ENCODE results near the gene WBP1.
"Not testable (repeated sequence)": the region's sequence is repeated elsewhere in the genome, so short reads cannot be mapped to it uniquely, and the experiment has no call there.

Gene WBP1

DNA sequence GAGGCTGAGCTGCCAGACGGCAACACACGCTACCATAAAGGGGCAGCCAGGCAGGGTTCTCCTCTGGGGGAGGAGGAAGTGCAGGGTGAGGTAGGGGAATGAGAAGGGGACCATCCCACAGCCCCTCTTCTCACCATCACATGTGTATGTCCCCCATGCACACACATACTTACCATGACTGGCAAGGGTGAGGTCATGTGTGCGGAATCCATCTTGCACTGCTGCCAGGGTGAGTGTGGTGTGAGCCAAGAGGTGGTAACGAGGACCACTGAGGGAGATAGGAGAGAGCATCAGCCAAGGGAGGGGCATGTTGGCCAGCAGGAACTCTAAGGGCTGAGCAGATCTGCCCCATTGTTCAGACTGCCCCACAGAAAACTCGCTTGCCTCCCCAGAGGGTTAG lies 29.6 kb upstream of the WBP1 start:
- DNase-seq, result no peak

DNA sequence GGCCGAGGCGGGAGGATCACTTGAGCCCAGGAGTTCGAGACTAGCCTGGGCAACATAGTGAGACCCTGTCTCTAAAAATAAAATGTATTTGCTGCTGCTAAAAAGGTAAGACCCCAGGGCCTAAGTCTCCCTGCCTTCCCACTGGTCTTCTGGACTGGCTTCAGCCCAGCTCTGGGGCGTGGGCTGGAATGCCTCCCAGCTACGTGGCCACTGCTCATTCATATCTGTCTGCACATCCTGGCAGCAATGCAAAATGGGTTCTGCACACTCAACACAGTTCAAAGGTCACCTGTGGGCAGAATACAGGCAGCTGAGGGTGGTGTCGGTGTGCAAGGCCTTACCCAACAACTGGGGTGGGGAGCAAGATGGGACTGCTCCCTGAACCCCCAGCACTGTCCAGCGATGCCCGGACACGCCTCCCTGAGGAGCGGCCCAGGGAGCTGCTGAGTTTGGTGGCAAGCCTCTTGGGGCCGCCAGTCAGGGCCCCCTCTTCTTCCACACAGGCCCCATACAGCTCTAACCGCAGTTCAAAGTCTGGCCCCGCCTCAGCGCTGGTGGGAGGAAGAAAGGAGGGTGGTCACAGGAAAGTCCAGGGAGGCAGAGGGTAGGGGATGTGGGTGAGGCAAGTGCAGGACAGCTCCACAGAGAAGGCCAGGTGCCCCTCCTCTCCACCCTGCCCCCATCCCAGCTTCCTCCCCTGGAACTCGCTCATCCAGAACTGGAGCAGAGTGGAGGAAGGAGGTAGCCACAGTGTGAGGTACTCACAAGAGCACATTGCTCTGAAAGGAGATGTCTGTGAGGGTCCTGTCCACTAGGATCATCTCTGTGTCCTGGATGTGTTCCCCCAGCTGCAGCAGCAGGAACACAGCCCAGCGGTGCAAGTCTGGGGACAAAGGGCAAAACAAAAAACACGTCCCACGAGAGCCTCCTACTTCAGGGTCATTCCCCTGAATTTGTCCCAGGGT lies 28.5 kb upstream of the WBP1 start:
- DNase-seq, result no peak

DNA sequence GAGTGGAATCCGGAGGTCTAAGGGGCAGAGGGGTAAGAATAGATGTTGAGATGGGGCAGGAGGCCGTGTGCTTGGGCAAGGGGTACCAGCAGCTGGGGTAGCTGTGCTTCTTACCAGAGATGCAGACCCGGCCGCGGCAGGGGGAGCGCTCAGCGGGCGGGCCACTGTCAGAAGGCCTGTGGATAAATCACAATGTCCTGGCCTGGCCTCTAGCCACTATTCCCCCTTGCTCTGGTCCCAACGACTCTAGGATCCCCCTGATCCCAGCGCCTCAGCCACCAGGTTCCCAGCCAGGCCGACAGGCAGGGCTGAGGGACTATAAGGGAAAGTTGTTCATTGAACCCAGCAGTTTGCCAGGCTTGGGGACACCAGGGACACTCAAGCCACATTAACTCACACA lies 27.7 kb upstream of the WBP1 start:
- DNase-seq, result no peak

DNA sequence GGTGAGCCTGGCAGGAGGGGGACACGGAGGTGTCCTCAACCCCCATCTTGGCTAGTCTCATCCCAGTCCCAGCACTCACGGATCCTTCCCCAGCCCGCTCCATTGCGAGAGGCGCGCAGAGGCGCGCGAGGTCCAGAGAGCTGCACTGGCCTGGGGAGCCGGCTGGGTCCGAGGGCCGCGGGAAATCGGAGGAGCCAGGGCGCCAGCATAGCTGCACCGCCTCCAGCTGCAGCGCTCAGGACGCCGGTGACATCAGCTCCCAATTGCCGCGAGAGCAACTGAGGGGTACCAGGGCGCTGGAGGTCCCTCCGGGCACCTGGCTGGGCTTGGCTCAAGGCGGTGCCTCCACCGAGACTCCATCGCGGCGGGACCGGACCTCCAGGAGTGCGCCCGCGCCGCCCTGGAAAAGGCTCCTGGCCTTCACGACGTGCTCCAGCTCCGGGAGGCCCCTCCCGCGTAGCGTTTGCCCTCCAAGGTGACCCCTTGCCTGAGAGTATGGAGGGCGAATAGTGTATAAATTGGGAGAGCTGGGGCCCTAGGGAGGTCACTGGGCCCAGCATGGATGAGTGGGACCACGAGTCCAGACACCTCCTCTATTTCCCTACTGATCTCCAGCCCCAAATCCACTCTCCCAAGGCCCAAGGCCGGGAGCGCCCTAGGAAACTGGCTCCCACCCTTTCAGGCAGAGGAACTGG lies 22.0 kb upstream of the WBP1 start:
- no peak for DNase-seq

DNA sequence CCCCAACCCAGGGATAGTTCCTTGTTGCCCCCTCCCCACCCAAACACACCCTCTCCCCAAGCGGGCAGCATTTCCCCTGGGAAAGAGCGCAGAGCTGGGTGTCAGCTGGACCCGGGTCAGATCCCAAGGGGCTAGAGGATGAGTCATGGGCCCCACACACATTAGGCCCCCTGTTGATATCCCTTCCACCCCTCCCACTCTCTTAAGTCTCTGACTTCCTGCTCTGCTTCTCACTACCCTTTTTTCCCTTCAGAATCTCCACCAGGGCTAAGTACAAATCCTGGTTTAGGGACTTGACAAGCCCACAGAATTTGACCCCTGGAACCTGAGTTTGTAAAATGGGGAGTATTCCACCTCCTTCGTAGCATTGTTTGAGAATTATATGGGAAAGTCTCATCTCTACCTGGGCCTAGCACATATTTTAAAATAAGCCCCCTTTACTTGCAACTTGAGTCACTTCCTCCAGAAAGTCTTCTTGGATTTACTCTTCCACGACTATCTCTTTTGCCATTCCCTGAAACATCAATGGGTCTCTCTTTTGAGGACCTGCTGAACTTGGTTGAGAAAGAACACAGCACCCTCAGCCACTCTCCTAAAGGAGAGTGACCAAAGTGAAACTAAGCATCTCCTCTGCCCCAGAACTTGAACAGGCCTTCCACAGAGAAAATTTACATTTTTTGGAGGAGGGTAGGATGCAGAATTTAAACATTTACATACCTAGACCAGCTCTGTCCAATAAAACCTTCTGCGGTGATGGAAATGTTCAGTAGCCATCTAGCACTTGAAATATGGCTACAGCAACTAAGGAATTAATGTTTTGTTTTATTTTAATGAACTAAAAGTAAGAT lies 21.2 kb upstream of the WBP1 start:
- DNase-seq, result peak; percentile 86

DNA sequence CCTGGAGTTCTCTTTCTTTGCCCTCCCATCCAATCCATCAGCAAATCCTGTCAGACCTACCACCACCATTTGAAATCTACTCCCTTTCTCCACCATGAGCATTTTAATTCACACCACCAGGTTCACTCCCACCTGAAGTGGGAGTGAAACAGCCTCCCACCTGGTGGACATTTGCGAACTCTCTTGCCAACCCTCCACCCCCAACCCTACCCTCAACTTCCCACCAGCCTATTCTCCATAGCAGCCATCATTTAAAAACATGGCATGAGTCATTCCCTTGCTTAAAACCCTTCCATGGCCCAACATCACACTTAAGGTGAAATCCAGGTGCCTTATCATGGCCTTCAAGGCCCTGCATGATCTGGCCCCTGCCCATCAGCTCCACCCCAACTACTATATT lies 20.0 kb upstream of the WBP1 start:
- DNase-seq, result no peak

DNA sequence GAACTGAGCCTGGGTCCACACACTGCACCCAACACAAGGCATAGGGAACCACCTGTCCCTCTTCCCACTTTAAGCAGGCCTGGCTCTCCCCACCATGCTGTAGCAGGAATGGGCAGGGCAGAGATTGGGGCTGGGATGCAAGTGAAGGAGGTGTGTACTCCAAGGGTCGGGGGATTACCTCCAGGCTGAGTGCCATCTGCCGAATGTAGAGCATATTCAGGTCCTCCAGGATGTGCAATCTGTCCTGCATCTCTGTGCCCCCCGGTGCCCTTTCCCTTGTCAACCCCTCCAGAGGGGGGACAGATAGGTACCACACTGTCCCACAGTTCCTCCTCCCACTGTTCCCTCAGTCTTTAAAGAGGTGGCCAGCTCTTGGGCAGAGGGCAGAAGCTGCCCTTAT lies 18.9 kb upstream of the WBP1 start:
- no peak for DNase-seq

DNA sequence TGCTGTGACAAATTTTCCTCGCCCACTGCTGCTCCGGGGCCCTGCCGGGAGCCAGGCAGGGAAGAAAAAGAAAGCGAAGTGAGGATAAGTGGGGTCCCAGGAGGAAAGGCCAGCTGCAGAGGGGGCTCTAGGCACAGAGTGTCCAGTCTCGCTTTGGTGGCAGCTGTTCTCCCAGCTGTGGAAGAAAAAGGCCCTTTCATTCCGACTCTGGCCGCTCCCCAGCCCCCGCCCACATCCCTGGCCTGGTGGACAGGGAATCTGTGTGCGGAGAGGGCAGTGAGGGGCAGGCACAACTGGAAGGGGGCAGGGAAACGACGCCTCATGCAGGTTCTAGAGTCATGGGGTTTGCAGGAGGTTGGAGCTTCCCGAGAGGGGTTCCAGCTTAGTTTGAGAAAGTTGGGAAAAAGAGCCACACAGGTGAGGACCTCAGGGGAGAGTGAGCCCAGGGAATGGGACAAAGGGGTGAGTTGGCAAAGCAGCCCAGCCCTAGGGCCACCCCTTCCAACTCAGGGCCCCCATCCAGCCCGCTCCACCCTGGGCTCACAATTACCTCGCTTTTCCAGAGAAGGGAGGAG lies 18.3 kb upstream of the WBP1 start:
- DNase-seq, result no peak

DNA sequence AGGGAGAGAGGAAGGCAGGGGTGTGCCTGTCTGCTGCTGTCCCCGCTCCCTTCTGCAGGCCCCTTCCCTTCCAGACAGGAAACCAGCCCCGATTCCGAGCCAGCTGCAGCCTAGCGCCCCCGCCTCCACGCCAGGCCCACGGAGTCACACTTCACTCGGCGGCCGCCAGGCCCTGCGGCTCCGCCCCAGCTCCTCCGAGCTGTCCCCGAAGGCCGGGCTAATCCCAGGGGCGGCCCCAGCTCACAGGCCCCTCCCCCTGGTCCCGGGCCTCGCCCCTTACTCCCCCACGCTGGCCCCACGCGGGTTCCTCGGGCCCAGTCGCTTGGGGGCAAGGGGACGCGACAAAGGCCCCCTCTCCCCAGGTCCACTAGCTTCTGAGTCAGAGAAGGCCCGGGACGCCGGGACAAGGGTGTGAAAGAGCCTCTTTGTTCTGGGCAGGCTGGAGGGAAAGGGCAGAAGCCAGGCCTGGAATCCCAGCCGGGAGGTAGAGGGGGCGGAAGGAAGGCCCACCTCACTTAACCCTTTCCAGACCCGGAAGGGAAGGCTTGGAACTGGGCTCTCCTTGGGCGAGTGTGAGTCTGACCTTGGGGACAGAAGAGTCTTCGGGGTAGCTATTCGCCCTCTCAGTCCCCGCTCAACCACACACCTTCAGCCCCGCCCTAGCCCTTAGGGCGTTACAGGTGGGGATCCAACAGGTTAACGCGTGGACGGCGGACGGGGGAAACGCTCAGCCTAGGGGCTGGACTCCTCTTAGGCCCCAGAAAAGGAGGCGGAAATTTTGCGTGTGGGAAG lies 17.7 kb upstream of the WBP1 start:
- DNase-seq, result peak; percentile 72

DNA sequence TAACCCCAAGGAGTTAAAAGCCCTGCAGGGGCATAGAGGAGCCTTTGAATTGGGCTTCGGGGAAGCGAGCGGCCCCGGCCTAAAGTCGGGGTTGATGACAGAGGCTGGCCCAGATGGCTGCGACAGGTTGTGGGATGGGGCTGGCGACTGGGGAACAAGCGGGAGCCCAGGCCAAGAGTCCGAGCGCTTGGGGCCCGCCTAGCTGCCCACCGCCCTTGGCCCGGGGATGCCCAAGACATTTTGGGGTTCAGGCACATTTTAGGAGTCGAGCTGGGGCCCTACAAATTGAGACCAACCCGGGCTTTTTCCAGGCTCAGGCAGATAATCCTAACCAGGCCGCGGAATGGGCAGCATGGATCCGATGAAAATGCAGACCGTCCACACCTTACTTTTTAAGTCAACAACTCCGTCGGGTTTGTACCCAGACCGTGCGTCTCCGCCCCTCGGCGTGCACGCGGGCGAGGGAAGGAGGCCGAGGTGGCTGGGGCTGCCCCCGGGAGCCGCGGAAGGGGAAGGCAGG lies 17.0 kb upstream of the WBP1 start:
- no peak for DNase-seq

DNA sequence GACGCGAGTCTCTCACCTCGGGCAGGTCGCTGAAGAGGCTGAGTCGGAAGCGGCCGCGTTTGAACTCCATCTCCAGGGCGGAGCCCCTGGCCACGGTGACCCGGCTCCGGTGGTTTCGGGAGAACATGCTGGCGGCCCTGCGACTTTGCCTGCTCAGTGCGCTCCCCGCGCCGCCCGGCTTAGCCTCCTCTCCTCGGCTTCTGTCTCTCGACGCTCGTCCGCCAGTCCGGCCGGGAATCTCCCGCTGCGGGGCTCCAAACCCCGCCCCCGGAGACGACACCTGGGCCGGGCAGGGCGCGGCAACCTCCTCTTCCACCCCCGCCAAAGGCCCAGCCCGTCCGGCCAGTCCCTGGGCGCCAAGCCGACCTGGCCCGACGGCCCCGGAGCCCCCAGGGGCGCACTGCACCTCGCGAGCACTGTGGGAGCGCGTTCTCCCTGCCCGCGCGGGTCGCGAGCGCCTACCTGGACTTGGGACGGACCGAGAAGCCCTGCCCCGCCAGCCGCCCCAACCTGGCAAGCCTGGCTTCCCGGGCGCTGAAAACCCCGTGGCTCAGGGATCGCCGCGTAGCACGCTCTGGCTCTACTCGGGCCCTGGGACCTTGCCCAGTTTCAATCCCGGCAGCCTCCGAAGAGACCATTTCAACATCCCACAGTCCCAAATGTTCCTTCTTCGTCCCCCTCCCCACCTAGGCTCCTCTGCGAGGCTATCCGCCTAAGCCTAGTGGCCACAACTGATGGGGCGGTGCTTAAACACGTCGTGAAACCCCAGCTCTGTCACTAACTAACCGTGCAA lies 16.4 kb upstream of the WBP1 start, which contains the start of gene RTKN:
RTKN (minus strand) TSS at position 248 of the 793 bp plus-strand sequence; CDS start at position 127, 121 bp downstream.
- no peak for DNase-seq

DNA sequence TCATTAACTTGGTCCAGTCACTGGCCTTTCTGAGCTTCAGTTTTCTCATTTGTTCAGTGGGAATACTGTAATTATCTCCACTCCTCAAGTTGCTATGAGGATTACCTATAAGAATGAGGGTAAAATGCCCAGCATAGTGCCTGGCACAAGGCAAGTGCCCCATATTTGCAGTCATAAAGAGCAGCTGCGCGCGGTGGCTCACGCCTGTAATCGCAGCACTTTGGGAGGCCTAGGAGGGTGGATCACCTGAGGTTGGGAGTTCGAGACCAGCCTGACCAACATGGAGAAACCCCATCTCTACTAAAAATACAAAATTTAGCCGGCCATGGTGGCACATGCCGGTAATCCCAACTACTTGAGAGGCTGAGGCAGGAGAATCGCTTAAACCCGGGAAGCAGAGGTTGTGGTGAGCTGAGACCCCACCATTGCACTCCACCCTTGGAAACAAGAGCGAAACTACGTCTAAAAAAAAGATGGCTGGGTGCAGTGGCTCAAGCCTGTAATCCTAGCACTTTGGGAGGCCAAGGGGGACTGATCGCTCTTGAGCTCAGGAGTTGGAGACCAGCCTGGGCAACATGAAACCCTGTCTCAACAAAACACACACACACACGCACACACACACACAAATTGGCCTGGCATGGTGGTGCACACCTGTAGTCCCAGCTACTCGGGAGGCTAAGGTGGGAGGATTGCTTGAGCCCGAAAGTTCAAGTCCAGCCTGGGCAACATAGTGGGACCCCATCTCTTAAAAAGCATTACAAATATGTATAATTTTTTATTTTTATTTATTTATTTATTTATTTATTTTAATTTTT lies 15.5 kb upstream of the WBP1 start:
- not testable (repeated sequence) for DNase-seq

DNA sequence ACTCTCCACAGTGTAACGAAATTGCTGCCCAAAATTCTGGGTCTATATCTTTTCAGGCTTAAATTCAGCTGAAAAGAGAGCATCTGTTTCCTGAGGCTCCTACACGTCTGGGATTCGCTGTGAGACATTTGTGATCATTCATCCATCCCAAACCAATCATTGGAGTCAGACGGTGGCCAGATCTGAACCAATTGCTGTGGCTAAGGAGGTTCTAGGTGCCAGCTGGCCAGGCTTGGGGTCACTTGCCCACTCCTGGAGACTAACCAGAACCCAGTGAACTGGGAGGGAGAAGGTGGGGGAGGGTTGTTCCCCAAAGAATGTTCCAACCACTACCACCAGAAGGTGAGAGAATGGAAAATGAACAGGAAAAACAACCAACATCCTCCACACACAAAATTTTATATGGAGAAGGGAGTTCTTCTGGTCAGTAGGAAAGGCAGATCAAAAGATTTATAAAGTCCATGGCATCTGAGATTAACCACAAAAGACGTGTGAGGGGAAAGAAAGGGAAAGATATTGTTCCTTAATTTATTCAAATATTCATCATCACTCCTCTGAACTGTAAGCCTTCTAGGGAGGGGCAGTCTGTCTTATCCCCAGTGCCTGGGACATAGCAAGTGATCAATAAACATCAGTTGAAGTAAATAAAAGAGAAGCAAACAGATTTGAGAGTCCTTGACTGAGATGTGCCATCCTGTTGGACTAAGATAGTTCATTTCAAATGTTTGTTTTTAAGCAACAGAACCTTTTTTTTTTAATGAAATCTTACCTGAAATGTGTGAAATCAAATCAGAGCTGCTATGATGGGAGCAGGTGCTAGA lies 13.5 kb upstream of the WBP1 start:
- DNase-seq, result no peak

DNA sequence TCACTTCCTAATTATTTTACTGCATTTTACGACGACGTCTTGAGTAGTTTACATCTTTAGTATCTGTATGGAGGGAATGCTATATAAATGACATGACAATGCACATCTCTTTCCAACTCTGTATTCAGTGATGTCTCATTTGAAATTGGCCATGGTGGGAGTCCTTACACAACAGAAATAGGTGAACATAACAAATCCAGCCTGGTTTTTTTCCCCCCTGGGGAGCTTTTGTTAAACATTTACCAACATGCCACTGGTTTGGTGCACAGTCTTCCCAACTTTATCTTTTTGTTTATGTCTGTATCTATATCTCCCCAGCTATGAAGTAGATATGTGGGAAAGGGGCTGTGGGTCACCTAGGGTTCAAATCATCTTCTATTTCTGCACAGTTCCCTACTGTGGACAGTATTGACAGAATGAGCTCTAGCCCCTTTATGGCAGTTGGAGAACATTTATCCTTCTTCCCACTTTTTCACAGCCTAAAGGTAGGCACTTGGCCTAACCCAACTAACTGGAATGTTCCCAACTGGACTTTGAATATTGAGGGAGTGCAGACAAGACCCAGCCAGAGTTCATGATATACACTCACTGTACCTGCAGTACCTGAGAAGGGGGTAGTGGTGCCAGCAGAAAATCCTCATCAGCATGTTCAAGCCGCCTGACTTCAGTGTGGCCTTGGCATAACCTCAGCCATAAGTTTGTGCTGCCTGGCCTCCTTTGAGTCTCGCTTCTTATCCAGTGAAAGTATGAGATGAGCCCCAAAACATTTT lies 10.8 kb upstream of the WBP1 start:
- no peak for DNase-seq

DNA sequence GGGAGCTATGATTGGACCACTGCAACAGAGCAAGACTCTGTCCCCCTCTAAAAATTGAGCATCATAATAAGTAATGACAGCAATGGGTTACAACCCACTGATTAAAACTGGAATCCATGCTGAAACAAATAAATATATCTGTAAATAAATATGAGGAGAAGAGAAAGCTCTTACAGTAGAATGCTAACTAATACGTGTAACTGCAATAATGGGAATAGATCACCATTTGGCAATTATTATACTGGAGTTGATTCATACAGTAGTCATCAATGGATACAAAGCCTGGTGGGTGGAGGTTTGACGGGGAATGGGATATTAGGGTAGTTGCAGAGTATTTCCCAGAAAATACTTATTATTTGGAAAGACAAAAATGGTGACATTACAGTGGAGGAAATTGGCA lies 9.5 kb upstream of the WBP1 start:
- no peak for DNase-seq

DNA sequence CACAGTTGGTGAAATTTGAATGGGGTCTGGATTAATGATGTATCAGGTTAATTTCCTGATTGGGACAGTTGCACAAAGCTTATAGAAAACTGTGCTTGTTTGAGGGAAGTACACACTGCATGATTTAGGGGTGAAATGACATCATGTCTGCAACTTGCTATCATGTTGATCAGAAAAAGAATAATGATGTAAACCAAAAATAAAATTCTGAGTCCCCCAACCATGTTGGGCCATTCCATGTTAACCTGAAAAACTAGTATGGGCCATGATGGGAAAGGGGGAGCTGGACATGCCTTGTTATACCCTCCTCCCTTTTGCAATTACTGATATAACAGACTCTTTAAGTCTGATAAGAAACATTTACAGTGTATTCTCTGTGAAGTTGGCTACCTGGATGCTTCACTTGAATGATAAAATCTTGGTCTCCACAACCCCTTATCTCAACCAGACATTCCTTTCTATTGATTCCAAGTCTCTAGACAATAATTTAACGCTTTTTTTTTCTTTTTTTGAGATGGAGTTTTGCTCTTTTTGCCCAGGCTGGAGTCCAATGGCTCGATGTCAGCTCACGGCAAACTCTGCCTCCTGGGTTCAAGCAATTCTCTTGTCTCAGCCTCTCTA lies 7.6 kb upstream of the WBP1 start:
- DNase-seq, result no peak

DNA sequence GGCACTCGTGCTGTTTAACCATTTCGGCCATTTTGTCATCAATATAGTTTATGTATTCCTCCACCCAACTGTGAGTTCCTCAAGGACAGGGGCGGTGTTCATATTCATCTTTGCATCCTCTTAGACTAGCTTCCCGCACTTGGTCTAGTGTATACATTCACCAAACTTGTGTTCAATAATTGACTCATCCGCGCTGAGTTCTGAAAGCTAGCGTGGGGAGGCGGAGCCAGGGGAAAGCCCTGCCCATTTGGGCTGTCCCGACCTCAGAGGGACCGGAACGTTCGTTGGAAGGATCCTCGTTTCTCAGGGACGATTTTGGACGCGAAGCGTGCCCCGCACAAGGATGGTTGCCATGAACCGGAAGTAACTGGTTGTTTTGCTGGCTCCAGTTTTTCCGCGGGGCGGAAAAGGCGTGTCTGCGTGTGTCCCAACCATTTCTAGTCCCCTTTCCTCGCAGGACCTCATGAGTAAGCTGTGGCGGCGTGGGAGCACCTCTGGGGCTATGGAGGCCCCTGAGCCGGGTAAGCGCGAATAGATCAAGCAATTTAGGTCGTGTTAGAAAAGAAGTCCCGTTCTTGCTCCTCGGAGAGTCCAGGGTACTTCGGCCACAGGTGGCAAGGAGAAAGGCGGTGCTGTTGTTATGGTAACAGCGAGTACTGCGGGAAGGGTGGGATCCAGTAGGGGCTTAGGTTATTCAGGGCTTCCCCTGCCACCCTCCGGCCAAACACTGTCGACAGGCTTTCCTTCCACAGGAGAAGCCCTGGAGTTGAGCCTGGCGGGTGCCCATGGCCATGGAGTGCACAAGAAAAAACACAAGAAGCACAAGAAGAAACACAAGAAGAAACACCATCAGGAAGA lies 3.4 kb upstream of the WBP1 start, which contains the start of gene INO80B:
INO80B (plus strand) TSS at position 434 of the 858 bp plus-strand sequence; CDS start at position 464, 30 bp downstream.
- peak; percentile 97 for DNase-seq
